ENCODE data around the gene SLC25A6.

GRCh38 chrX:1387141-1387776 lies 4.7 kb downstream of the SLC25A6 start:
- TF ChIP-seq EZH2phosphoT487 (IDR thresholded peaks at IDR 0.05; ENCODE audit: insufficient read depth, low read depth) (no peak), EZH2 (IDR thresholded peaks at IDR 0.05; ENCODE audit: insufficient read depth, poor library complexity, severe bottlenecking) (no peak)

Data from GM23248 (cell line).